Endothelial cell of umbilical vein (primary cell): ENCODE data around the gene SORCS2. TPM values are rescaled to one million over a fixed set of nuclear protein-coding genes. Genes with fewer than 3 reads are reported as not detected.

Source experiments
- BruUV-seq: library from RNA; stranded (reverse); fragments of 400-500 nt; replicated peaks from 2 replicates; lab custom pipeline; 2021; lab: Mats Ljungman, UMichigan
- CTCF ChIA-PET: fragments of 300-600, 350-600 bp; sonication (Branson Sonifier 250); formaldehyde crosslinking; loops from one replicate; lab custom pipeline; 2021; ENCODE audit warnings: antibody characterized with exemption, inconsistent platforms; lab: Charles Lee
- POLR2A ChIA-PET: fragments of 300-600, 350-600 bp; sonication (Branson Sonifier 250); formaldehyde crosslinking; loops from one replicate; lab custom pipeline; 2021; ENCODE audit warnings: antibody characterized with exemption, inconsistent platforms; lab: Charles Lee
- DNase-seq: peaks from one replicate; pipeline ENCODE4 v3.0.0-alpha.2; 2011; ENCODE audit warnings: low read depth, low spot score
- FAIRE-seq: peaks from 2 replicates; lab custom pipeline; 2011; peaks lifted over from hg19 to GRCh38; lab: Jason Lieb, UNC
- H2AFZ ChIP-seq: 2 replicates; pipeline ENCODE4 v1.6.0; 2012; ENCODE audit warnings: low read depth, low read length, control low read depth, inconsistent platforms
- H3K27ac ChIP-seq: 2 replicates; pipeline ENCODE4 v1.5.1; 2011; ENCODE audit warnings: low read depth, mild to moderate bottlenecking, control low read depth, low read length, moderate library complexity; ENCODE audit not compliant: insufficient read depth
- H3K27me3 ChIP-seq, 2 experiments: 2 replicates each; pipeline versions ENCODE4 v1.6.0 to v1.6.1; 2011; ENCODE audit warnings: low read length in 2 of 2, mixed read lengths in 1 of 2; ENCODE audit not compliant: control insufficient read depth in 2 of 2, insufficient read depth in 2 of 2
- H3K36me3 ChIP-seq, 2 experiments: 2 replicates in 1 of 2; 3 replicates in 1 of 2; pipeline ENCODE4 v1.5.1; 2011; ENCODE audit warnings: low read length in 2 of 2, mild to moderate bottlenecking in 1 of 2, moderate library complexity in 1 of 2; ENCODE audit not compliant: control insufficient read depth in 2 of 2, insufficient read depth in 2 of 2; ENCODE audit errors: extremely low read depth in 1 of 2
- H3K4me1 ChIP-seq: 3 replicates; pipeline ENCODE4 v1.5.1; 2011; ENCODE audit warnings: mild to moderate bottlenecking, low read length; ENCODE audit not compliant: control insufficient read depth, insufficient read depth; ENCODE audit errors: extremely low read depth
- H3K4me2 ChIP-seq: 2 replicates; pipeline ENCODE4 v1.6.1; 2011; ENCODE audit warnings: low read length, control low read depth, mixed read lengths; ENCODE audit not compliant: insufficient read depth
- H3K4me3 ChIP-seq, 3 experiments: fragments of 200-600 bp in 1 of 3; sonication (generic), shearing (Covaris generic) in 1 of 3; replicated peaks in 1 of 3; 2 replicates each; pipeline ENCODE4 v1.5.1; 2011 to 2016; ENCODE audit warnings: control low read depth in 3 of 3, low read length in 3 of 3, mild to moderate bottlenecking in 2 of 3, inconsistent platforms in 1 of 3, low read depth in 1 of 3, moderate library complexity in 1 of 3; ENCODE audit not compliant: insufficient read depth in 1 of 3
- H3K79me2 ChIP-seq: 2 replicates; pipeline ENCODE4 v1.6.0; 2012; ENCODE audit warnings: low read length, inconsistent platforms; ENCODE audit not compliant: control insufficient read depth, insufficient read depth
- H3K9ac ChIP-seq: replicated peaks from 2 replicates; pipeline ENCODE3; 2011; ENCODE audit warnings: low read length, control low read depth; ENCODE audit not compliant: insufficient read depth; ENCODE audit errors: extremely low read depth
- H3K9me1 ChIP-seq: replicated peaks from 3 replicates; pipeline ENCODE4 v1.6.0; 2011; ENCODE audit warnings: mild to moderate bottlenecking, low read length; ENCODE audit not compliant: control insufficient read depth, insufficient read depth; ENCODE audit errors: extremely low read depth
- H3K9me3 ChIP-seq: replicated peaks from 2 replicates; pipeline ENCODE4 v1.5.1; 2012; ENCODE audit warnings: low read length, inconsistent platforms; ENCODE audit not compliant: control insufficient read depth, insufficient read depth
- H4K20me1 ChIP-seq: replicated peaks from 2 replicates; pipeline ENCODE3; 2011; ENCODE audit warnings: mild to moderate bottlenecking, low read length; ENCODE audit not compliant: control insufficient read depth, insufficient read depth; ENCODE audit errors: extremely low read depth
- EZH2 ChIP-seq: IDR thresholded peaks from 2 replicates; pipeline ENCODE4 v1.6.1; 2012; ENCODE audit warnings: borderline replicate concordance, low read depth, mild to moderate bottlenecking, moderate library complexity, low read length, inconsistent platforms; ENCODE audit not compliant: severe bottlenecking
- FOS ChIP-seq: IDR thresholded peaks from 2 replicates; pipeline ENCODE4 v1.6.1; 2011; ENCODE audit warnings: mild to moderate bottlenecking, low read length, moderate library complexity, borderline replicate concordance; ENCODE audit not compliant: insufficient read depth
- GATA2 ChIP-seq: IDR thresholded peaks from 2 replicates; pipeline ENCODE4 v1.7.0; 2011; ENCODE audit warnings: low read depth, mild to moderate bottlenecking, moderate library complexity, mixed read lengths, low read length; ENCODE audit not compliant: insufficient read length, insufficient read depth
- JUN ChIP-seq: IDR thresholded peaks from 2 replicates; pipeline ENCODE4 v1.6.1; 2011; ENCODE audit warnings: borderline replicate concordance, low read depth; ENCODE audit not compliant: insufficient read length, insufficient read depth
- MAX ChIP-seq: IDR thresholded peaks from 2 replicates; pipeline ENCODE4 v1.6.1; 2011; ENCODE audit not compliant: insufficient read depth, insufficient read length
- MYC ChIP-seq: IDR thresholded peaks from one replicate; pipeline ENCODE4 v1.6.1; 2011; ENCODE audit warnings: mild to moderate bottlenecking, low read depth, low read length
- POLR2A ChIP-seq: IDR thresholded peaks from 2 replicates; pipeline ENCODE4 v1.6.1; 2012; ENCODE audit warnings: low read depth, mild to moderate bottlenecking, control low read depth, low read length
- POLR2AphosphoS5 ChIP-seq: IDR thresholded peaks from 2 replicates; pipeline ENCODE4 v1.6.1; 2012; ENCODE audit warnings: low read depth, mild to moderate bottlenecking, control low read depth, low read length, moderate library complexity; ENCODE audit not compliant: insufficient read depth
- dilution Hi-C: fragments of 300-500 bp; cut with MboI; formaldehyde crosslinking; loops from one replicate; pipeline ENCODE4 v1.15.0; 2019; ENCODE audit warnings: low sequenced_read_pairs; ENCODE audit not compliant: extremely low pct_ligation_motif_present
- intact Hi-C: fragments of 100-400 bp; cut with micrococcal nuclease; formaldehyde crosslinking; loops from one replicate; pipeline ENCODE4 v1.10.0; 2022
- polyA plus RNA-seq, 4 experiments: library from polyadenylated mRNA; depleted of rRNA in 3 of 4; stranded (reverse) in 3 of 4; unstranded in 1 of 4; fragments of >200 nt; gene quantifications; 2 replicates each; pipeline versions ENCODE4 v1.2.1 to v1.2.3, GENCODE V29; 2011 to 2012; ENCODE audit warnings: missing spikeins in 1 of 4
- total RNA-seq: library from RNA; stranded (reverse); gene quantifications from 2 replicates; pipeline ENCODE4 v1.2.3, GENCODE V29; 2021

Gene SORCS2
- total and polyA plus RNA-seq, 2 donors (not counting 3 experiments of a cell fraction or from before 2014, with no cell fraction given): not detected

GRCh38 chr4:7769396-7770223 is 577.3 kb downstream of the SORCS2 start:
- FAIRE-seq (no peak), DNase-seq (no peak)
- Histone ChIP-seq H2AFZ (no peak overlapping the region), H3K27me3 (no peaks in the 10 kb centered on the region), H3K36me3 (peaks cover 48 to 78% of the 10 kb centered on the region in 2 experiments), H3K4me1 (no peaks in the 10 kb centered on the region), H3K9ac (no peak overlapping the region), H3K4me2 (no peak overlapping the region), H4K20me1 (no peaks in the 10 kb centered on the region), H3K4me3 (no peak overlapping the region), H3K79me2 (peaks cover 10% of the 10 kb centered on the region), H3K9me1 (no peaks in the 10 kb centered on the region), H3K9me3 (no peaks in the 10 kb centered on the region), H3K27ac (no peak overlapping the region)
- no peak for TF ChIP-seq JUN
- TF ChIP-seq POLR2AphosphoS5: no peak
- TF ChIP-seq MYC: no peak
- TF ChIP-seq FOS: no peak
- TF ChIP-seq GATA2: no peak
- TF ChIP-seq EZH2: no peak
- TF ChIP-seq MAX: no peak
- TF ChIP-seq POLR2A: no peak
- POLR2A ChIA-PET: no interaction called here
- dilution Hi-C loops: no loop called here
- intact Hi-C loops: loop anchor here (1.0 kb wide), 2 partner anchors 33 to 218 kb away; no protein-coding TSS in a partner anchor
- no TSS peak for BruUV-seq
- CTCF ChIA-PET: interaction anchor here (1.2 to 2.8 kb wide), 6 partner anchors 11 to 35 kb away, joined by 3 to 36 read pairs (median 5); no protein-coding TSS in a partner anchor
